Neutrophil (primary cell): Measurements from ENCODE around the gene FN3K.

Experiments used
- H3K27ac ChIP-seq: fragments of 200-600 bp; sonication (generic); 2 replicates; pipeline ENCODE4 v1.5.1; 2016; ENCODE audit warnings: mild to moderate bottlenecking, moderate library complexity
- H3K27me3 ChIP-seq: fragments of 200-600 bp; sonication (generic); 2 replicates; pipeline ENCODE4 v1.6.0; 2016; ENCODE audit warnings: mild to moderate bottlenecking
- H3K36me3 ChIP-seq: fragments of 200-600 bp; sonication (generic); 2 replicates; pipeline ENCODE4 v1.5.1; 2017
- H3K4me1 ChIP-seq, 2 experiments: fragments of 200-600 bp in 1 of 2; sonication (generic) in 1 of 2; 1 replicate in 1 of 2; 2 replicates in 1 of 2; pipeline versions ENCODE4 v1.5.1 to v1.6.1; 2013 to 2016; ENCODE audit warnings: low read depth in 1 of 2, low read length in 1 of 2, mild to moderate bottlenecking in 1 of 2, moderate library complexity in 1 of 2; ENCODE audit not compliant: control insufficient read depth in 1 of 2, insufficient read depth in 1 of 2
- H3K4me3 ChIP-seq, 2 experiments: fragments of 200-600 bp in 1 of 2; sonication (generic) in 1 of 2; 1 replicate in 1 of 2; 2 replicates in 1 of 2; pipeline ENCODE4 v1.5.1; 2013 to 2016; ENCODE audit warnings: low read depth in 1 of 2, low read length in 1 of 2, mild to moderate bottlenecking in 1 of 2, moderate library complexity in 1 of 2
- H3K9me3 ChIP-seq: fragments of 200-600 bp; sonication (generic); 2 replicates; pipeline ENCODE4 v1.5.1; 2016
- TF ChIP-seq, protein P1 (sequence below): fragments of 200-600 bp; sonication (generic); IDR thresholded peaks from 2 replicates; pipeline ENCODE4 v1.5.1; 2016; ENCODE audit warnings: antibody characterized with exemption

The FN3K gene

GRCh38 chr17:82734987-82735866, at the start of gene FN3K:
FN3K (plus strand) TSS chr17:82735615; CDS start chr17:82735637, 22 bp downstream.
- H3K9me3 ChIP-seq: no peaks in the 10 kb centered on the region
- peaks cover 6% of the 10 kb centered on the region for H3K36me3 ChIP-seq
- no peak within 1 kb of the TSS for H3K27ac ChIP-seq
- peaks cover 0 to 8% of the 10 kb centered on the region in 2 experiments for H3K4me1 ChIP-seq
- no peak within 1 kb of the TSS for H3K4me3 ChIP-seq
- TF ChIP-seq, protein P1, sequence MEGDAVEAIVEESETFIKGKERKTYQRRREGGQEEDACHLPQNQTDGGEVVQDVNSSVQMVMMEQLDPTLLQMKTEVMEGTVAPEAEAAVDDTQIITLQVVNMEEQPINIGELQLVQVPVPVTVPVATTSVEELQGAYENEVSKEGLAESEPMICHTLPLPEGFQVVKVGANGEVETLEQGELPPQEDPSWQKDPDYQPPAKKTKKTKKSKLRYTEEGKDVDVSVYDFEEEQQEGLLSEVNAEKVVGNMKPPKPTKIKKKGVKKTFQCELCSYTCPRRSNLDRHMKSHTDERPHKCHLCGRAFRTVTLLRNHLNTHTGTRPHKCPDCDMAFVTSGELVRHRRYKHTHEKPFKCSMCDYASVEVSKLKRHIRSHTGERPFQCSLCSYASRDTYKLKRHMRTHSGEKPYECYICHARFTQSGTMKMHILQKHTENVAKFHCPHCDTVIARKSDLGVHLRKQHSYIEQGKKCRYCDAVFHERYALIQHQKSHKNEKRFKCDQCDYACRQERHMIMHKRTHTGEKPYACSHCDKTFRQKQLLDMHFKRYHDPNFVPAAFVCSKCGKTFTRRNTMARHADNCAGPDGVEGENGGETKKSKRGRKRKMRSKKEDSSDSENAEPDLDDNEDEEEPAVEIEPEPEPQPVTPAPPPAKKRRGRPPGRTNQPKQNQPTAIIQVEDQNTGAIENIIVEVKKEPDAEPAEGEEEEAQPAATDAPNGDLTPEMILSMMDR: no peak
- H3K27me3 ChIP-seq: peaks cover 32% of the 10 kb centered on the region

- no peak overlapping the region for H3K27ac ChIP-seq
- TF ChIP-seq, protein P1: no peak
- H3K9me3 ChIP-seq: no peaks in the 10 kb centered on the region
- H3K27me3 ChIP-seq: no peaks in the 10 kb centered on the region
- H3K36me3 ChIP-seq: no peaks in the 10 kb centered on the region
- H3K4me1 ChIP-seq: no peaks in the 10 kb centered on the region
- H3K4me3 ChIP-seq: no peak overlapping the region
Observed at GRCh38 chr17:82686366-82687324, 48.8 kb upstream of the FN3K start.

GRCh38 chr17:82687375-82687861, 48.0 kb upstream of the FN3K start:
- Histone ChIP-seq H3K27ac (no peak overlapping the region), H3K27me3 (no peaks in the 10 kb centered on the region), H3K36me3 (no peaks in the 10 kb centered on the region), H3K4me3 (no peak overlapping the region), H3K4me1 (no peaks in the 10 kb centered on the region), H3K9me3 (no peaks in the 10 kb centered on the region)
- TF ChIP-seq, protein P1: no peak

DNA sequence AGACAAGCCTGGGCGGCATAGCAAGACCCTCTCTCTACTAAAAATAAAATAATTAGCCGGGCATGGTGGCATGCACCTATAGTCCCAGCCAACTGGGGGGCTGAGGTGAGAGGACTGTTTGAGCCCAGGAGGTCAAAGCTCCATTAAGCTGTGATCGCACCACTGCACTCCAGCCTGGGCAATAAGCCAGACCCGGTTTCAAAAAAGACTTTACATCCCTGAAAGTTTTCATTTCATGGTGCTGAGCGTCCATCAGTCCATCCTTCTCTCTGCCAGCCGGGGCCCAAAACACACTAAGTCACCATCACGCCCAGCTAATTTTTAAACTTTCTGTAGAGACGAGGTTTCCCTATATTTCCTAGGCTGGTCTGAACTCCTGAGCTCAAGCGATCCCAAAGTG, 47.5 kb upstream of the FN3K start:
- TF ChIP-seq, protein P1: no peak
- H3K27ac ChIP-seq: no peak overlapping the region
- no peaks in the 10 kb centered on the region for H3K36me3 ChIP-seq
- H3K9me3 ChIP-seq: no peaks in the 10 kb centered on the region
- no peak overlapping the region for H3K4me3 ChIP-seq
- H3K4me1 ChIP-seq: no peaks in the 10 kb centered on the region
- H3K27me3 ChIP-seq: no peaks in the 10 kb centered on the region

DNA sequence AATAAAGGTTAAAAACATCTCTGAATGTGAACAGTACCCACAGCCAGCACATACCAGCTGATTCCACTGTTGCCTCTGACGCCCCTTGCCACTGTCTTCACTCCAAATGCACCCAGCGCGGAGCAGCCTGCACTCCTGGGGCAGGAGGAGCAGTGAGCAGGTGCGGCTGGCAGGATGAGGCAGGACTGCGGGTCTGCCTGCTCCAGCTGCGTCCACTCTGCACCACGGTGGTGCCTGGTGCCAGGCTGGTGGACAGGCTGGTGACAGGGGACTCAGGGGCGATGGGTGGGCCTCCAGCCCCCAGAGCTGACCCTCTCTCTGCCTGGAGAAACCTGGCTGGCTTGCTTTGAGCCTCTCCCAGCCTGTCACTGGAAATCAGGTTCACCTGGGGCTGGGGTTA, 46.3 kb upstream of the FN3K start:
- Histone ChIP-seq H3K27me3 (no peaks in the 10 kb centered on the region), H3K27ac (no peak overlapping the region), H3K9me3 (no peaks in the 10 kb centered on the region), H3K4me3 (no peak overlapping the region), H3K36me3 (no peaks in the 10 kb centered on the region), H3K4me1 (no peaks in the 10 kb centered on the region)
- TF ChIP-seq, protein P1: no peak
